ENCODE results near the gene TK2. TPM values are rescaled to one million over a fixed set of nuclear protein-coding genes. Genes with fewer than 3 reads are reported as not detected.

The TK2 gene
- total RNA-seq, 2 donors from 2014 or later, result 23.1 to 26.0 TPM

GRCh38 chr16:66490774-66491715 is 58.9 kb downstream of the TK2 start:
- TF ChIP-seq CTCF (IDR thresholded peaks at IDR 0.05) (no peak), POLR2A (IDR thresholded peaks at IDR 0.05) (no peak)
- H3K36me3 ChIP-seq (replicated peaks in 1 of 2; ENCODE audit: insufficient read depth in 1 of 2, low read depth in 2 of 2), result no peaks in the 10 kb centered on the region
- ATAC-seq (no peak), DNase-seq (no peak)
- H3K9me3 ChIP-seq, result no peaks in the 10 kb centered on the region
- no peak overlapping the region for H3K27ac ChIP-seq
- intact Hi-C loops (cut with DNase I), result no loop called here
- peaks cover 10% of the 10 kb centered on the region for H3K4me1 ChIP-seq
- no peak overlapping the region for H3K4me3 ChIP-seq
- WGBS, 2 donors, result 74 to 84% methylated on average over 4 to 8 of the region's 8 CpGs
- no peaks in the 10 kb centered on the region for H3K27me3 ChIP-seq

- intact Hi-C loops (cut with DNase I), result loop anchor here (10.0 kb wide), 2 partner anchors 55 to 85 kb away; no protein-coding TSS in a partner anchor
- DNase-seq, result peak in 1 of 4 donors; percentile 7
- ATAC-seq, result no peak
- whole genome bisulfite sequencing, 2 donors, result 82 to 90% methylated on average over 2 to 5 of the region's 5 CpGs
- Histone ChIP-seq H3K4me1 (peaks cover 10% of the 10 kb centered on the region), H3K27ac (no peak overlapping the region), H3K36me3 (replicated peaks in 1 of 2; ENCODE audit: insufficient read depth in 1 of 2, low read depth in 2 of 2) (no peaks in the 10 kb centered on the region), H3K27me3 (no peaks in the 10 kb centered on the region), H3K9me3 (no peaks in the 10 kb centered on the region), H3K4me3 (no peak overlapping the region)
- TF ChIP-seq CTCF (IDR thresholded peaks at IDR 0.05) (no peak), POLR2A (IDR thresholded peaks at IDR 0.05) (no peak)
Measured at GRCh38 chr16:66489818-66490217, 60.1 kb downstream of the TK2 start.

GRCh38 chr16:66489385-66489784 is 60.5 kb downstream of the TK2 start:
- WGBS, 2 donors, result 77 to 90% methylated on average over 2 of the region's 2 CpGs
- Histone ChIP-seq H3K9me3 (no peaks in the 10 kb centered on the region), H3K4me3 (no peak overlapping the region), H3K4me1 (peaks cover 10% of the 10 kb centered on the region), H3K27me3 (no peaks in the 10 kb centered on the region), H3K27ac (no peak overlapping the region), H3K36me3 (replicated peaks in 1 of 2; ENCODE audit: insufficient read depth in 1 of 2, low read depth in 2 of 2) (no peaks in the 10 kb centered on the region)
- intact Hi-C loops (cut with DNase I), result loop anchor here (10.0 kb wide), 2 partner anchors 55 to 85 kb away; no protein-coding TSS in a partner anchor
- DNase-seq, result no peak
- ATAC-seq, result no peak
- TF ChIP-seq CTCF (IDR thresholded peaks at IDR 0.05), result no peak
- no peak for TF ChIP-seq POLR2A (IDR thresholded peaks at IDR 0.05)

GRCh38 chr16:66488505-66488904 is 61.4 kb downstream of the TK2 start:
- H3K27me3 ChIP-seq, result no peaks in the 10 kb centered on the region
- no peak overlapping the region for H3K27ac ChIP-seq
- H3K4me3 ChIP-seq, result no peak overlapping the region
- intact Hi-C loops (cut with DNase I), result loop anchor here (10.0 kb wide), 2 partner anchors 56 to 84 kb away; no protein-coding TSS in a partner anchor
- peaks cover 10% of the 10 kb centered on the region for H3K4me1 ChIP-seq
- WGBS, 2 donors, result 91 to 100% methylated on average over 1 of the region's 1 CpG
- no peak for TF ChIP-seq POLR2A (IDR thresholded peaks at IDR 0.05)
- TF ChIP-seq CTCF (IDR thresholded peaks at IDR 0.05), result no peak
- DNase-seq (no peak), ATAC-seq (no peak)
- no peaks in the 10 kb centered on the region for H3K9me3 ChIP-seq
- H3K36me3 ChIP-seq (replicated peaks in 1 of 2; ENCODE audit: insufficient read depth in 1 of 2, low read depth in 2 of 2), result no peaks in the 10 kb centered on the region
